ENCODE data around the gene FERMT1. TPM values are rescaled to one million over a fixed set of nuclear protein-coding genes. Genes with fewer than 3 reads are reported as not detected.

The FERMT1 gene
- total RNA-seq, 4 donors from 2014 or later, result 0.16 to 2.2 (median 1.0) TPM

GRCh38 chr20:6108330-6108729 is 14.5 kb downstream of the FERMT1 start:
- peaks cover 0 to 8% (median 0%) of the 10 kb centered on the region in 3 donors for H3K9me3 ChIP-seq
- no peaks in the 10 kb centered on the region for H3K4me1 ChIP-seq
- 100% methylated on average over 2 of the region's 3 CpGs; no CpG with 5 or more reads in 1 of the 2 donors for WGBS, 2 donors (ENCODE audit: low coverage in 1 of 2)
- H3K27me3 ChIP-seq, result no peaks in the 10 kb centered on the region
- H3K27ac ChIP-seq, result no peak overlapping the region
- TF ChIP-seq POLR2A (IDR thresholded peaks at IDR 0.05) (no peak), CTCF (IDR thresholded peaks at IDR 0.05) (no peak), POLR2AphosphoS5 (IDR thresholded peaks at IDR 0.05) (no peak), EP300 (IDR thresholded peaks at IDR 0.05) (no peak)
- no peak for ATAC-seq
- no peaks in the 10 kb centered on the region for H3K36me3 ChIP-seq
- H3K4me3 ChIP-seq, result no peak overlapping the region

- Histone ChIP-seq H3K36me3 (no peaks in the 10 kb centered on the region), H3K4me3 (no peak overlapping the region), H3K27me3 (no peaks in the 10 kb centered on the region), H3K4me1 (no peaks in the 10 kb centered on the region), H3K27ac (no peak overlapping the region), H3K9me3 (no peaks in the 10 kb centered on the region)
- TF ChIP-seq POLR2A (IDR thresholded peaks at IDR 0.05) (no peak), CTCF (IDR thresholded peaks at IDR 0.05) (no peak), POLR2AphosphoS5 (IDR thresholded peaks at IDR 0.05) (no peak), EP300 (IDR thresholded peaks at IDR 0.05) (no peak)
- no peak for ATAC-seq
- WGBS, 2 donors (ENCODE audit: low coverage in 1 of 2), result 69 to 78% methylated on average over 4 to 6 of the region's 7 CpGs
Observed at GRCh38 chr20:6104493-6105188, 18.2 kb downstream of the FERMT1 start.

GRCh38 chr20:6103301-6103700 is 19.5 kb downstream of the FERMT1 start:
- H3K4me1 ChIP-seq, result no peaks in the 10 kb centered on the region
- WGBS, 2 donors (ENCODE audit: low coverage in 1 of 2), result 75 to 80% methylated on average over 1 of the region's 1 CpG
- no peak overlapping the region for H3K27ac ChIP-seq
- no peaks in the 10 kb centered on the region for H3K9me3 ChIP-seq
- no peaks in the 10 kb centered on the region for H3K27me3 ChIP-seq
- TF ChIP-seq EP300 (IDR thresholded peaks at IDR 0.05) (no peak), POLR2AphosphoS5 (IDR thresholded peaks at IDR 0.05) (no peak), CTCF (IDR thresholded peaks at IDR 0.05) (no peak), POLR2A (IDR thresholded peaks at IDR 0.05) (no peak)
- H3K4me3 ChIP-seq, result no peak overlapping the region
- ATAC-seq, result no peak
- H3K36me3 ChIP-seq, result no peaks in the 10 kb centered on the region

GRCh38 chr20:6101346-6101745 is 21.5 kb downstream of the FERMT1 start:
- TF ChIP-seq EP300 (IDR thresholded peaks at IDR 0.05) (no peak), CTCF (IDR thresholded peaks at IDR 0.05) (no peak)
- no peaks in the 10 kb centered on the region for H3K9me3 ChIP-seq
- 89 to 93% methylated on average over 2 of the region's 2 CpGs for WGBS, 2 donors (ENCODE audit: low coverage in 1 of 2)
- no peak for ATAC-seq
- H3K36me3 ChIP-seq, result no peaks in the 10 kb centered on the region
- no peak overlapping the region for H3K4me3 ChIP-seq
- no peak overlapping the region for H3K27ac ChIP-seq
- peaks cover 2% of the 10 kb centered on the region for H3K27me3 ChIP-seq
- no peaks in the 10 kb centered on the region for H3K4me1 ChIP-seq

DNA sequence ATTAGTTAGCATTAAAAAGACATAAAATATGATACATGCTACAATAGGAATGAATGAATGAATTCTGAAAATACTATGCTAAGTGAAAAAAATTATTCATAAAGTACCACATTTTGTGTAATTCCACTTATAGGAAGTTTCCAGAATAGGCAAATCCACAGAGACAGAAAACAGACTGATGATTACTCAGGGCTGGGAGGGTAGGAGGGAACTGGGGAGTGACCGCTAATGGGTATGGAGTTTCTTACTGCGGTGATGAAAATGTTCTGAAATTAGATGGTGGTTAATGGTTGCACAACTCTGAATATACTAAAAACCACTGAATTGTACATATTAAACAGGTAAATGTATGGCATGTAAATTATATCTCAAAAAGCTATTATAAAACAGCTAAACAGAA is 22.6 kb downstream of the FERMT1 start:
- no peaks in the 10 kb centered on the region for H3K4me1 ChIP-seq
- no peak overlapping the region for H3K27ac ChIP-seq
- TF ChIP-seq POLR2A (IDR thresholded peaks at IDR 0.05) (no peak), EP300 (IDR thresholded peaks at IDR 0.05) (no peak), CTCF (IDR thresholded peaks at IDR 0.05) (no peak), POLR2AphosphoS5 (IDR thresholded peaks at IDR 0.05) (no peak)
- no peak overlapping the region for H3K4me3 ChIP-seq
- ATAC-seq, result no peak
- no peaks in the 10 kb centered on the region for H3K9me3 ChIP-seq
- no peaks in the 10 kb centered on the region for H3K36me3 ChIP-seq
- whole genome bisulfite sequencing, 2 donors (ENCODE audit: low coverage in 1 of 2), result 88 to 95% methylated on average over 2 of the region's 2 CpGs
- peaks cover 5% of the 10 kb centered on the region for H3K27me3 ChIP-seq

All from gastroesophageal sphincter (tissue), 4 donors.